Pancreas (tissue), 10 donors: ENCODE data around the gene CARD14. TPM values are rescaled to one million over a fixed set of nuclear protein-coding genes. Genes with fewer than 3 reads are reported as not detected.

Experiments used
- ATAC-seq, 4 donors: fragments of 200-7000 bp; cut with Tn5 transposase; one replicate each; pipeline versions ENCODE4 v1.8.0 to v1.9.1; 2020; ENCODE audit warnings: mild to moderate bottlenecking in 4 of 4, moderate library complexity in 4 of 4
- DNase-seq, 6 donors: peaks; one replicate each; pipeline ENCODE4 v3.0.0-alpha.2; 2020
- FAIRE-seq: peaks from 2 replicates; lab custom pipeline; 2012; peaks lifted over from hg19 to GRCh38; lab: Jason Lieb, UNC
- H3K27ac ChIP-seq, 4 donors: fragments of 200-600 bp; sonication (generic); 1 replicate in 3 of 4; 2 replicates in 1 of 4; pipeline versions ENCODE4 v1.5.0 to v1.8.0; 2020
- H3K27me3 ChIP-seq, 4 donors: fragments of 200-600 bp; one replicate each; pipeline ENCODE4 v1.8.0; 2021
- H3K36me3 ChIP-seq, 3 donors: fragments of 200-600 bp; sonication (generic) in 1 of 3; one replicate each; pipeline versions ENCODE4 v1.5.0 to v1.8.0; 2020 to 2021
- H3K4me1 ChIP-seq, 3 donors: fragments of 200-600 bp; one replicate each; pipeline ENCODE4 v1.8.0; 2021
- H3K4me3 ChIP-seq, 4 donors: fragments of 200-600 bp; sonication (generic) in 2 of 4; one replicate each; pipeline versions ENCODE4 v1.5.0 to v1.8.0; 2020 to 2021
- H3K9me3 ChIP-seq, 4 donors: fragments of 200-600 bp; one replicate each; pipeline ENCODE4 v1.8.0; 2021
- WGBS, 2 donors: extraction: QIAGEN DNeasy Blood & Tissue Kit; methylation state at CpG; one replicate each; pipeline ENCODE4 v1.1.7; 2013; 5-methylcytosine and 5-hydroxymethylcytosine counted together
- intact Hi-C, 3 donors: fragments of 100-400 bp; cut with DNase I; formaldehyde crosslinking; loops; one replicate each; pipeline versions ENCODE4 v1.11.1 to v1.14.2; 2022
- polyA plus RNA-seq, 2 donors: library from polyadenylated mRNA; stranded (reverse); fragments of 200-250 nt; gene quantifications; one replicate each; pipeline ENCODE4 v1.2.3, GENCODE V29; 2013
- total RNA-seq, 6 donors: library from RNA; stranded (reverse); fragmentation: NEBNext Ultra II Directional in 4 of 6; extraction: Animal tissue kit (Norgen Biotek cat#: 25700) in 4 of 6; gene quantifications; one replicate each; pipeline versions ENCODE4 v1.2.1 to v1.2.4, GENCODE V29; 2021 to 2023
- TF ChIP-seq, protein P1 (sequence below), 4 donors: fragments of 200-600 bp; sonication (generic) in 3 of 4; IDR thresholded peaks; one replicate each; pipeline versions ENCODE4 v1.5.0 to v1.8.0; 2021; ENCODE audit warnings: antibody characterized with exemption in 4 of 4
- donor health status: healthy with polysubstance abuse.
- donor health status: DM: no; HTN: no; CAD: no; lungs with moderate emphysema.
- donor health status: DM: no; HTN: no; CAD: no.
- donor health status: control.
- donor health status: control.
- donor health status: Bipolar disorder and iron deficiency.
- donor health status: DM: yes; HTN: yes; CAD: no.
- donor health status: DM: no; HTN: no; CAD: no.
- donor health status: DM: no; HTN: no; CAD: no.
- donor health status: DM: yes; HTN: yes; CAD: no.

The CARD14 gene
- total and polyA plus RNA-seq, 8 donors: 0.06 to 0.33 (median 0.28) TPM; not detected in 3

GRCh38 chr17:80173126-80173525, 3.3 kb downstream of the CARD14 start:
- no peak overlapping the region for H3K27ac ChIP-seq
- H3K4me3 ChIP-seq: no peak overlapping the region
- intact Hi-C loops: no loop called here
- WGBS, 2 donors: 80 to 88% methylated on average over 12 of the region's 12 CpGs
- no peak for ATAC-seq
- no peaks in the 10 kb centered on the region for H3K27me3 ChIP-seq
- DNase-seq: no peak
- TF ChIP-seq, protein P1, sequence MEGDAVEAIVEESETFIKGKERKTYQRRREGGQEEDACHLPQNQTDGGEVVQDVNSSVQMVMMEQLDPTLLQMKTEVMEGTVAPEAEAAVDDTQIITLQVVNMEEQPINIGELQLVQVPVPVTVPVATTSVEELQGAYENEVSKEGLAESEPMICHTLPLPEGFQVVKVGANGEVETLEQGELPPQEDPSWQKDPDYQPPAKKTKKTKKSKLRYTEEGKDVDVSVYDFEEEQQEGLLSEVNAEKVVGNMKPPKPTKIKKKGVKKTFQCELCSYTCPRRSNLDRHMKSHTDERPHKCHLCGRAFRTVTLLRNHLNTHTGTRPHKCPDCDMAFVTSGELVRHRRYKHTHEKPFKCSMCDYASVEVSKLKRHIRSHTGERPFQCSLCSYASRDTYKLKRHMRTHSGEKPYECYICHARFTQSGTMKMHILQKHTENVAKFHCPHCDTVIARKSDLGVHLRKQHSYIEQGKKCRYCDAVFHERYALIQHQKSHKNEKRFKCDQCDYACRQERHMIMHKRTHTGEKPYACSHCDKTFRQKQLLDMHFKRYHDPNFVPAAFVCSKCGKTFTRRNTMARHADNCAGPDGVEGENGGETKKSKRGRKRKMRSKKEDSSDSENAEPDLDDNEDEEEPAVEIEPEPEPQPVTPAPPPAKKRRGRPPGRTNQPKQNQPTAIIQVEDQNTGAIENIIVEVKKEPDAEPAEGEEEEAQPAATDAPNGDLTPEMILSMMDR (IDR thresholded peaks at IDR 0.05): no peak
- no peaks in the 10 kb centered on the region for H3K9me3 ChIP-seq
- no peaks in the 10 kb centered on the region for H3K4me1 ChIP-seq
- FAIRE-seq: no peak
- H3K36me3 ChIP-seq: no peaks in the 10 kb centered on the region

GRCh38 chr17:80173916-80174315, 4.1 kb downstream of the CARD14 start:
- 89% methylated on average over 6 of the region's 6 CpGs for WGBS, 2 donors
- Histone ChIP-seq H3K4me1 (no peaks in the 10 kb centered on the region), H3K27ac (no peak overlapping the region), H3K9me3 (no peaks in the 10 kb centered on the region), H3K36me3 (no peaks in the 10 kb centered on the region), H3K27me3 (no peaks in the 10 kb centered on the region), H3K4me3 (no peak overlapping the region)
- DNase-seq (no peak), ATAC-seq (no peak), FAIRE-seq (no peak)
- TF ChIP-seq, protein P1 (IDR thresholded peaks at IDR 0.05): no peak
- intact Hi-C loops: no loop called here

- TF ChIP-seq, protein P1 (IDR thresholded peaks at IDR 0.05): no peak
- H3K27me3 ChIP-seq: no peaks in the 10 kb centered on the region
- no peaks in the 10 kb centered on the region for H3K4me1 ChIP-seq
- no peak overlapping the region for H3K27ac ChIP-seq
- no peak for ATAC-seq
- H3K9me3 ChIP-seq: no peaks in the 10 kb centered on the region
- no peak for FAIRE-seq
- WGBS, 2 donors: 82 to 85% methylated on average over 11 of the region's 11 CpGs
- no peak for DNase-seq
- intact Hi-C loops: no loop called here
- no peak overlapping the region for H3K4me3 ChIP-seq
- H3K36me3 ChIP-seq: no peaks in the 10 kb centered on the region
These were observed 6.9 kb downstream of the CARD14 start for GRCh38 chr17:80176757-80177156.

GRCh38 chr17:80177986-80178595, 8.3 kb downstream of the CARD14 start:
- TF ChIP-seq, protein P1 (IDR thresholded peaks at IDR 0.05): no peak
- Histone ChIP-seq H3K4me1 (no peaks in the 10 kb centered on the region), H3K4me3 (no peak overlapping the region), H3K36me3 (no peaks in the 10 kb centered on the region), H3K27me3 (no peaks in the 10 kb centered on the region), H3K9me3 (no peaks in the 10 kb centered on the region), H3K27ac (no peak overlapping the region)
- DNase-seq (no peak), ATAC-seq (no peak), FAIRE-seq (no peak)
- intact Hi-C loops: no loop called here
- 74 to 77% methylated on average over 21 of the region's 21 CpGs for WGBS, 2 donors

DNA sequence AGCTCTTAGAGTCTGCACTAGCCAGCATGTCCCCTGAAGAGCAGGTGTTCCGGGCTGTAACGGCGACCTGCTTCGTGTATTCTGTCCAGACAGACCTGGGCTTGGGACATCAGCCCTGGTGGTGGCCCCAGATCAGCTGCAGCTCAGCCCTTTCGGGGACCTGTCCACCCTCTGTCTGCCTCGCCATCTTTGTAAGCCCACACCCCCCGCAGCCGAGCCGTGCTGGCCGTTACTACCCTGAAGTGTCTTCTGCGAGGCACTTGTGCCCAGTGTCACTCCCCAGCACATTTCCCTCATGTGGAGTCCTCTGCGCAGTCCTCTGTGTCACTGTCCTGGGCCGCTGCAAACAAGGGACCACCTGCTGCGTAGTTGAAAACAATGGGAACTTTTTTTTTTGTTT, 10.4 kb downstream of the CARD14 start:
- DNase-seq: no peak
- no peaks in the 10 kb centered on the region for H3K27me3 ChIP-seq
- intact Hi-C loops: no loop called here
- ATAC-seq: no peak
- no peak for FAIRE-seq
- H3K9me3 ChIP-seq: no peaks in the 10 kb centered on the region
- no peak overlapping the region for H3K4me3 ChIP-seq
- H3K27ac ChIP-seq: no peak overlapping the region
- 65 to 76% methylated on average over 14 of the region's 14 CpGs for WGBS, 2 donors
- no peaks in the 10 kb centered on the region for H3K36me3 ChIP-seq
- H3K4me1 ChIP-seq: no peaks in the 10 kb centered on the region
- TF ChIP-seq, protein P1 (IDR thresholded peaks at IDR 0.05): no peak
